Measurements from ENCODE around the gene SPRED1. TPM values are rescaled to one million over a fixed set of nuclear protein-coding genes. Genes with fewer than 3 reads are reported as not detected.

SPRED1 gene
- total RNA-seq, 1 donor from 2014 or later = 25.8 TPM

GRCh38 chr15:38349251-38349650 is 96.6 kb downstream of the SPRED1 start:
- no peak for DNase-seq (ENCODE audit: low read depth)

DNA sequence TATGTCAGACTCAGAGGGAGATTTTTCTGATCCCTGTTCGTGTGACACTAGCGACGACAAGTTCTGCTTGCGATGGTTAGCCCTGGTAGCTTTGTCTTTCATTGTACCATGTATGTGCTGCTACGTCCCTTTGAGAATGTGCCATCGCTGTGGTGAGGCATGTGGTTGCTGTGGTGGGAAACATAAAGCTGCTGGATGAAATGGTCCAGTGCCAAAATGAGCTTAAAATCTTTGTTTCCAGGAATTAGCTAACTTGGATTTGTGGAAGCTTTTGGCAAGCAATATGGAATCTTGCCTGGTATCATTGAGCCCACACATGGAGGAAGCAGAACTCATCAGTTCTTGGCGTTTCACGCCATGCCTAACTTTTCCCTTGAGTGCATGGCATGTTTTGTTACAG is 98.8 kb downstream of the SPRED1 start:
- DNase-seq (ENCODE audit: low read depth) = no peak

GRCh38 chr15:38354315-38354929 is 101.8 kb downstream of the SPRED1 start:
- DNase-seq (ENCODE audit: low read depth) = peak; percentile 81

DNA sequence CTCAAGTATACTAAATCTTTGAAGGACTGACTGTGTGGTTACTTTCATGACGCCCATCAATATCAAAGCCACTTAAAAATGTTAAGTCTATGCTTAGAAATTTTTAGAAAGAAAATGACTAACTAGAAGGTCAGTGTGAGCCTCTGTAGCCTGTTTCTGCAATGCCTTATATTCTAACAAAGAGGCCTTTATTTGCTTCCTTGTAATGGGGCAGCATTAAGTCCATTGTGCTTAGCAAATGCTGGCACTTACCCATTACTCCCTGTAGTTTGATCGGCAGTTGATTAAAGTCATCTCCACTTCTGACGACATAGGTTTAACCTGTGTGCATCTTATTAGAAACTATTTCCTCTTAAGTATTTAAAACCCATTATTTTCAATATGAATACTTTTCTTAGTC is 109.7 kb downstream of the SPRED1 start:
- no peak for DNase-seq (ENCODE audit: low read depth)

- DNase-seq (ENCODE audit: low read depth) = peak; percentile 33
Measured at GRCh38 chr15:38367476-38367875, 114.8 kb downstream of the SPRED1 start.

- DNase-seq (ENCODE audit: low read depth) = no peak
Measured at GRCh38 chr15:38369936-38370478, 117.4 kb downstream of the SPRED1 start.

GRCh38 chr15:38373016-38373415 is 120.4 kb downstream of the SPRED1 start:
- DNase-seq (ENCODE audit: low read depth) = no peak

- peak; percentile 10 for DNase-seq (ENCODE audit: low read depth)
Measured at GRCh38 chr15:38374029-38374428, 121.4 kb downstream of the SPRED1 start.

GRCh38 chr15:38374556-38374955 is 121.9 kb downstream of the SPRED1 start:
- no peak for DNase-seq (ENCODE audit: low read depth)

DNA sequence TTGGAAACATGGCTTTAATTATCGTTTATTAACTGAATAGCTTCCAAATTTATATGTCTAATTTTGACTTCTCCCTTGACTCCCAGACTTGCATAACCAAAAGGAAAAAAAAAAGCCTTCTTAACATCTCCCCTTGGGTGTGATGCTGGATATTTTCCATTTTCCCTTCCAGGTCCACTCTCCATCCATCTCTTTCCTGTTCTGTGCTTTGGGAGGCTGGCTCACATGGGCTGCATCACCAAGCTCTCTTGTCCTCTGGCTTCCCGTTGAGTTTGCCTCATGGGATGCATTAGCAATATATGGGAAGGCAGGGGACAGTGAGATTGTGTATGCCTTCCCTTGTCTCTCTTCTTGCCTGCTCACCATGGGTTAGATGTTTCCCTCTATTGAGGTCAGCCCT is 123.4 kb downstream of the SPRED1 start:
- no peak for DNase-seq (ENCODE audit: low read depth)

DNA sequence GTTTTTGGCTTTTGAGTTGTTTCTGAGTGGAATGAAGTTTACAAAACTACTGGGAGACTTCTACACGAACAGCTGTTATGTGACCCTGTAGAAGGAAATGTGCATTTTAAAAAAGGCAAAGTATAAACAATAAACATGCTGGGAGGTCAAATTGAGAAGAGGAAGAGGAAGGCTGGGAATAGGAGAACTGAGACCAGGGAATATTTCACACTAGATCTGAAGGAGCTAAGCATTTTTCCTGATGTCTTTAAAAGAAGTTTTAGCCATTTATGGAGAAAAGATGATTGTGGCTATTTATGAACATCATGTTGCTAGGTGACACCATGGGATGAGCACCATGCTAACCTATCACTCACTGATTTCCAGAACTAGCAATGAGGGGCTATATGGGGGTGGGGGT is 125.0 kb downstream of the SPRED1 start:
- DNase-seq (ENCODE audit: low read depth) = peak; percentile 23

- DNase-seq (ENCODE audit: low read depth) = peak; percentile 17
Measured at GRCh38 chr15:38378161-38378560, 125.5 kb downstream of the SPRED1 start.

- peak; percentile 46 for DNase-seq (ENCODE audit: low read depth)
Measured at GRCh38 chr15:38389924-38390542, 137.4 kb downstream of the SPRED1 start.

- peak; percentile 19 for DNase-seq (ENCODE audit: low read depth)
Measured at GRCh38 chr15:38391191-38391590, 138.6 kb downstream of the SPRED1 start.

GRCh38 chr15:38398134-38398533 is 145.5 kb downstream of the SPRED1 start:
- DNase-seq (ENCODE audit: low read depth) = peak; percentile 95

DNA sequence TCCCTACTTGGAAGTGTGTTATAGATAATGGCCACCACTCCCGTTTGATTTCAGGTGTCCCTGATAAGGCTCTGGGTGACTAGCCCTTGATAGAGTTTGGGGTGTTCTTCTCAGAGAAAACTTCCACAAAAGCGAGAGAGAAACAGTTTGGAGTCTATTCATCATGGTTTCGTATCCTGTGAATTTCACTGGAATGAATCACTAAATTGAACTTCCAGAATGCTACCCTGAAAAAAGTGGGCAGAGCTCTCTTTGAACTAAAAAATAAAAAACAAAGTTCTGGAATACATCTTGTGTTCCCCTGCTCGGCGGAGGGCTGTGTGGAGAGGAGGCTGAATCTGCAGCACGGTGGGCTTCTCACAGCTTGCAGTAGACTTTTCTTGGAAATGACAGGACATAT is 148.5 kb downstream of the SPRED1 start:
- DNase-seq (ENCODE audit: low read depth) = no peak

GRCh38 chr15:38401701-38402100 is 149.1 kb downstream of the SPRED1 start:
- DNase-seq (ENCODE audit: low read depth) = no peak

- no peak for DNase-seq (ENCODE audit: low read depth)
Measured at GRCh38 chr15:38406436-38406835, 153.8 kb downstream of the SPRED1 start.

Other genes with a start within 250 kb of the SPRED1 start
- 4.7 and 6.6 TPM in 2 replicates for gene FAM98B, start 201.3 kb downstream of the SPRED1 start, total RNA-seq

Measured in myocyte (in vitro differentiated cells).